NCI-H2196 treated with DMSO at 0.1 percent for 48 hours (cell line): Measurements from ENCODE around the gene CCDC17.
A peak's percentile ranks its signal among the peaks of the same experiment; 100 is the strongest.

Experiments
- DNase-seq: peaks from one replicate; lab custom pipeline; 2025; ENCODE audit not compliant: unreplicated experiment; lab: John Stamatoyannopoulos, UW

The CCDC17 gene

GRCh38 chr1:45623972-45624371 lies at the start of gene CCDC17:
CCDC17 (minus strand) TSS chr1:45624054; CDS start chr1:45623909, 145 bp downstream.
- DNase-seq = no peak

- no peak for DNase-seq
These were observed 46.2 kb upstream of the CCDC17 start for GRCh38 chr1:45669859-45670655.

- no peak for DNase-seq
These were observed 45.5 kb upstream of the CCDC17 start for GRCh38 chr1:45669379-45669778.

GRCh38 chr1:45668526-45668925 lies 44.7 kb upstream of the CCDC17 start:
- no peak for DNase-seq

GRCh38 chr1:45667321-45668111 lies 43.7 kb upstream of the CCDC17 start:
- DNase-seq = no peak

GRCh38 chr1:45666836-45667235 lies 43.0 kb upstream of the CCDC17 start:
- no peak for DNase-seq

- no peak for DNase-seq
These were observed 36.5 kb upstream of the CCDC17 start for GRCh38 chr1:45660336-45660735.

- no peak for DNase-seq
These were observed 35.4 kb upstream of the CCDC17 start for GRCh38 chr1:45659222-45659621.

GRCh38 chr1:45658171-45658570 lies 34.3 kb upstream of the CCDC17 start:
- DNase-seq = no peak

- no peak for DNase-seq
These were observed 32.8 kb upstream of the CCDC17 start for GRCh38 chr1:45656573-45657226.

- DNase-seq = no peak
These were observed 30.9 kb upstream of the CCDC17 start for GRCh38 chr1:45654540-45655280.

- DNase-seq = no peak
These were observed 23.6 kb upstream of the CCDC17 start for GRCh38 chr1:45647248-45648021.

GRCh38 chr1:45644661-45645060 lies 20.8 kb upstream of the CCDC17 start:
- DNase-seq = no peak

- DNase-seq = peak; percentile 21
These were observed 20.1 kb upstream of the CCDC17 start for GRCh38 chr1:45643978-45644377.

GRCh38 chr1:45643321-45643720 lies 19.5 kb upstream of the CCDC17 start:
- no peak for DNase-seq

- no peak for DNase-seq
These were observed 16.4 kb upstream of the CCDC17 start for GRCh38 chr1:45640293-45640692.

GRCh38 chr1:45635211-45635610 lies 11.4 kb upstream of the CCDC17 start:
- no peak for DNase-seq

- no peak for DNase-seq
These were observed 6.6 kb upstream of the CCDC17 start for GRCh38 chr1:45630429-45630828.

- no peak for DNase-seq
These were observed 5.2 kb upstream of the CCDC17 start for GRCh38 chr1:45629035-45629434.
